Fibroblast of villous mesenchyme (primary cell): ENCODE results near the gene FGFR3. TPM values are rescaled to one million over a fixed set of nuclear protein-coding genes. Genes with fewer than 3 reads are reported as not detected.

Experiments used
- DNase-seq: peaks from one replicate; pipeline ENCODE4 v3.0.0-alpha.2; 2010; ENCODE audit warnings: low read depth
- H3K4me3 ChIP-seq: 2 replicates; pipeline ENCODE4 v1.5.1; 2011; ENCODE audit warnings: low read depth, mild to moderate bottlenecking, low read length
- total RNA-seq: library from RNA; depleted of rRNA; stranded (reverse); fragments of >200 nt; gene quantifications from 2 replicates; pipeline ENCODE4 v1.2.3, GENCODE V29; 2012
- TF ChIP-seq, protein P1 (sequence below): IDR thresholded peaks from 2 replicates; pipeline ENCODE4 v1.5.1; 2012; ENCODE audit warnings: low read depth, mild to moderate bottlenecking, low read length; ENCODE audit not compliant: insufficient read depth

FGFR3 gene
- total RNA-seq, 1 donor, result 0.86 TPM

DNA sequence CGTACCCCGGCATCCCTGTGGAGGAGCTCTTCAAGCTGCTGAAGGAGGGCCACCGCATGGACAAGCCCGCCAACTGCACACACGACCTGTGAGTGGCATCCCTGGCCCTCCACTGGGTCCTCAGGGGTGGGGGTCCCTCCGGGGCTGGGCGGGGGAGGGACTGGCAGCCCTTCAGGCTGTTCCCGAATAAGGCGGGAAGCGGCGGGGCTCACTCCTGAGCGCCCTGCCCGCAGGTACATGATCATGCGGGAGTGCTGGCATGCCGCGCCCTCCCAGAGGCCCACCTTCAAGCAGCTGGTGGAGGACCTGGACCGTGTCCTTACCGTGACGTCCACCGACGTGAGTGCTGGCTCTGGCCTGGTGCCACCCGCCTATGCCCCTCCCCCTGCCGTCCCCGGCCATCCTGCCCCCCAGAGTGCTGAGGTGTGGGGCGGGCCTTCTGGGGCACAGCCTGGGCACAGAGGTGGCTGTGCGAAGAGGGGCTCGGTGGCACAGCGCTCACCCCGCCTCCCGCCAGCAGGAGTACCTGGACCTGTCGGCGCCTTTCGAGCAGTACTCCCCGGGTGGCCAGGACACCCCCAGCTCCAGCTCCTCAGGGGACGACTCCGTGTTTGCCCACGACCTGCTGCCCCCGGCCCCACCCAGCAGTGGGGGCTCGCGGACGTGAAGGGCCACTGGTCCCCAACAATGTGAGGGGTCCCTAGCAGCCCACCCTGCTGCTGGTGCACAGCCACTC lies 13.7 kb downstream of the FGFR3 start:
- H3K4me3 ChIP-seq, result no peak overlapping the region
- TF ChIP-seq, protein P1, sequence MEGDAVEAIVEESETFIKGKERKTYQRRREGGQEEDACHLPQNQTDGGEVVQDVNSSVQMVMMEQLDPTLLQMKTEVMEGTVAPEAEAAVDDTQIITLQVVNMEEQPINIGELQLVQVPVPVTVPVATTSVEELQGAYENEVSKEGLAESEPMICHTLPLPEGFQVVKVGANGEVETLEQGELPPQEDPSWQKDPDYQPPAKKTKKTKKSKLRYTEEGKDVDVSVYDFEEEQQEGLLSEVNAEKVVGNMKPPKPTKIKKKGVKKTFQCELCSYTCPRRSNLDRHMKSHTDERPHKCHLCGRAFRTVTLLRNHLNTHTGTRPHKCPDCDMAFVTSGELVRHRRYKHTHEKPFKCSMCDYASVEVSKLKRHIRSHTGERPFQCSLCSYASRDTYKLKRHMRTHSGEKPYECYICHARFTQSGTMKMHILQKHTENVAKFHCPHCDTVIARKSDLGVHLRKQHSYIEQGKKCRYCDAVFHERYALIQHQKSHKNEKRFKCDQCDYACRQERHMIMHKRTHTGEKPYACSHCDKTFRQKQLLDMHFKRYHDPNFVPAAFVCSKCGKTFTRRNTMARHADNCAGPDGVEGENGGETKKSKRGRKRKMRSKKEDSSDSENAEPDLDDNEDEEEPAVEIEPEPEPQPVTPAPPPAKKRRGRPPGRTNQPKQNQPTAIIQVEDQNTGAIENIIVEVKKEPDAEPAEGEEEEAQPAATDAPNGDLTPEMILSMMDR, result no peak
- no peak for DNase-seq

DNA sequence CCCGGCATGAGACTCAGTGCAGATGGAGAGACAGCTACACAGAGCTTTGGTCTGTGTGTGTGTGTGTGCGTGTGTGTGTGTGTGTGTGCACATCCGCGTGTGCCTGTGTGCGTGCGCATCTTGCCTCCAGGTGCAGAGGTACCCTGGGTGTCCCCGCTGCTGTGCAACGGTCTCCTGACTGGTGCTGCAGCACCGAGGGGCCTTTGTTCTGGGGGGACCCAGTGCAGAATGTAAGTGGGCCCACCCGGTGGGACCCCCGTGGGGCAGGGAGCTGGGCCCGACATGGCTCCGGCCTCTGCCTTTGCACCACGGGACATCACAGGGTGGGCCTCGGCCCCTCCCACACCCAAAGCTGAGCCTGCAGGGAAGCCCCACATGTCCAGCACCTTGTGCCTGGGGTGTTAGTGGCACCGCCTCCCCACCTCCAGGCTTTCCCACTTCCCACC lies 14.3 kb downstream of the FGFR3 start:
- H3K4me3 ChIP-seq, result no peak overlapping the region
- TF ChIP-seq, protein P1, result no peak
- DNase-seq, result no peak

DNA sequence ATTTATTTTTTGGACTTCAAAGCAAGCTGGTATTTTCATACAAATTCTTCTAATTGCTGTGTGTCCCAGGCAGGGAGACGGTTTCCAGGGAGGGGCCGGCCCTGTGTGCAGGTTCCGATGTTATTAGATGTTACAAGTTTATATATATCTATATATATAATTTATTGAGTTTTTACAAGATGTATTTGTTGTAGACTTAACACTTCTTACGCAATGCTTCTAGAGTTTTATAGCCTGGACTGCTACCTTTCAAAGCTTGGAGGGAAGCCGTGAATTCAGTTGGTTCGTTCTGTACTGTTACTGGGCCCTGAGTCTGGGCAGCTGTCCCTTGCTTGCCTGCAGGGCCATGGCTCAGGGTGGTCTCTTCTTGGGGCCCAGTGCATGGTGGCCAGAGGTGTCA lies 15.3 kb downstream of the FGFR3 start:
- H3K4me3 ChIP-seq, result no peak overlapping the region
- TF ChIP-seq, protein P1, result no peak
- DNase-seq, result peak; percentile 41

DNA sequence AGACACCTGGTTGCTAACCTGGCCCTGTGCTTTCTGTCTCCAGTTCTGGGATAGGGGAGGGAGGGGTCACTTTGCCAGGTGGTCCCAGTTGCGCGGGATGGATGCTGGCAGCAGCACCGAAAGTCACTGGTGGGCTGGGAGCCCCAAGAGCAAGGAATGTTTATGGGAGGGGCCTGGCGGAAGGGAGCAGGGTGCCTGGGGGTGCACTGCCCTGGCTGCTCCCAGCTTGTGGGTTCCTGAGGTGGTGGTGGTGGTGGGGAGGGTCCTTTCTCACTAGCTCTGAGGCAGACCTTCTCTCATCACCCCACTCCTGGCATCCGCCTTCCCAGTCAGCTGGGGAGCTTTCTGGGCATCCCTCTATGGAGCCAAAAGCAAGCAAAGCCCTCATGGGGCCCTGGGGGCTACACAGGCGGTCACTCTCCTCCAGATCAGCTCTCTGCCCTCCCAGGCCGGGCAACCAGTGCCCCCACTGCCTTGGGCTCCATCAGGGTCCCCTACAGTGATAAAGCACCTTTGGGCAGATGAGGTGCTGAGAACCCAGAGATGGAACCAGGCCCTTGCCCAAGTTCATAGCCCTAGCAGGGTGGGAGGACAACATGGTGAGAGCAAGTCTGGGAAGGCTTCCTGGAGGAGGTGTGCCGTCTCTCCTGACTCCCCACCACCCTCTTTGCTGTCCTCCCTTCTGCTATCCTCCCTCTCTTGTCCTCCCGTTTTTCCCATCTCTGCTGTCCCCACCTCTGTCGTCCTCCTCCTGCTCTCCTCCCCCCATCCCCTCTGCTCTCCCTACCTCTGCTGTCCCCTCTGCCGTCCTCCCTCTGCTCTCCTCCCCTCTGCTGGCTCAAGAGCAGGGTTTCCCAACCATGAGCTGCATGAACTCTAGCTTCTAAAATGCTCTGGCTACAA lies 16.0 kb downstream of the FGFR3 start:
- no peak overlapping the region for H3K4me3 ChIP-seq
- TF ChIP-seq, protein P1, result no peak
- DNase-seq, result no peak

DNA sequence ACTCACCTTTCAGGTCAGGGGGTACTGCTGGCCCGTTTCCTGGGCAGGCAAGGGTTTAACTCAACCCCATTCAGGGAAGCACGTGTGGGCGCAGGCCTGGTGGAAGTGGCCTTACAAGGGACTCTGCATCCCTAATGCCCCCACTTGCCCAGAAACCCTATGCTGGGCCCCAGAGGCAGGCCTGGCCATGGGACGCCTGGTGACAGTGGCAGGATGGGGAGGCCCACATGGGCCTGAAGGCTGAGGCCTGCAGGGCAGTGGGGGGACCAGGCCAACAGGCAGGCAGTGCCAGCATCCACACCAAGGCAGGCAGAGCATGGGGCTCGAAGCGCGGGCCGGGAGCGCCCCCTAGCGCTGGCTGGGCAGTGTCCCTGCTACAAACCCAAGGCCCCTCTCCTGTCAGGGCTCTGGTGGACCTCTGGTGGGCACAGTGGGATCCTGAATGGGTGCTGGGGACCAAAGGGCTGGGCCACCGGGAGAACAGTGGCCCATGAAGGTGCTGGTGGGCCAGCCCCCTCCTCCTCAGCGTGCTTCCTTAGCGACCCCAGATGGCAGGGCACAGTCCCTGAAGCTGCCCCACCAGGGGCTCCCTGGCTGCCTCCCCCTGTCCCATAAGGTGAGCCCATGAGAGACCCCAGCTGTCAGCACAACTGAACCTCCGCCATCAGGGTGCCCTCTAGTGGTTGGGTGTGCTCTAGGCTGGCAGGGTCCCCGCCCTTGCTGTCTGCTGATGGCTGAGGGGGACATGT lies 16.8 kb downstream of the FGFR3 start:
- no peak overlapping the region for H3K4me3 ChIP-seq
- TF ChIP-seq, protein P1, result peak; percentile 89
- DNase-seq, result peak; percentile 56

DNA sequence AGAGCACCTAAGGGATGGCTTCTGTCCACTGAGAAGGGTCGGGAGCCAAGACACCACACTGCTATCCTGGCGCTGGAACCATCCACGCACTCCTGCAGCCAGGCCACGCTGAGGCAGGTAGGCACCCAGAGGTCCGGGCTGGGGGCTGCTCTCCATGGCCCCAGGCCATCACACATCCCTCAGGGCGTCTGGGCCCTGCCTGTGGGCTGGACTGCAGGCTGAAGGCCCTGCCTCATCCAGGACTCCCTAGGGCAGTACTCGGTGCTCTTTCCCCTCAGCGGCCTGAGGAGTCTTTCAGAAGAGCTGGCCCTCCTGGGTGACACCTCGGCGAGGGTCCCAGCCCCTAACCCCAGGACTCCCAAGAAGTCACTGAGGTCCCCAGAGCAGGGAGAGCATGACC lies 17.7 kb downstream of the FGFR3 start:
- H3K4me3 ChIP-seq, result no peak overlapping the region
- DNase-seq, result no peak
- TF ChIP-seq, protein P1, result no peak
